ENCODE measurements around the gene ZNF678. TPM values are rescaled to one million over a fixed set of nuclear protein-coding genes. Genes with fewer than 3 reads are reported as not detected.

The ZNF678 gene
- total and polyA plus RNA-seq, 2 of the 8 experiments (the other 6 are each of a cell fraction or from before 2014, with no cell fraction given), result 6.9 to 28.3 TPM

DNA sequence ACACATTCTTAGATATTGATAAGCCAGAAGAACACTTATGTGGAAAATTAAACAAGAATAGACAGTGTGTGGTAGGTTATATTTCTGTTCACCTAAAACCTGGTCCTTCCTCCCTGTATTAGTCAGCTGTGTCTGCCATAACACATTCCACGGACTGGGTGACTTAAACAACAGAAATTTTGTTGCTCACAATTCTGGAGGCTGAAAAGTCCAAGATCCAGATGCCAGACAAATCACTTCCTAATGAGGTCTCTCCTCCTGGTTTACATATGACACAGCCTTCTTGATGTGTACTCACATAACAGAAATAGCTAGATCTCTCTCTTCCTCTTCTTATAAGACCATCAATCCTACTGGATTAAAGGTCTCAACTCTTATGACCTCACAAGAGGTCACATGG is 146.1 kb downstream of the ZNF678 start:
- H3K4me3 ChIP-seq (ENCODE audit: extremely low read depth in 1 of 4, insufficient read depth in 2 of 4, low read depth in 3 of 4, low read length in 4 of 4), result no peak overlapping the region
- no peak overlapping the region for H4K91ac ChIP-seq (replicated peaks; ENCODE audit: insufficient read length, low read length)
- no peaks in the 10 kb centered on the region for H3K23me2 ChIP-seq (ENCODE audit: low read depth, low read length)
- no peak overlapping the region for H3K14ac ChIP-seq (ENCODE audit: insufficient read length)
- H2BK120ac ChIP-seq (replicated peaks; ENCODE audit: low read depth, low read length), result no peak overlapping the region
- H2BK15ac ChIP-seq (ENCODE audit: low read length), result no peak overlapping the region
- H3K36me3 ChIP-seq (ENCODE audit: control insufficient read depth in 2 of 4, insufficient read depth in 4 of 4, low read length in 3 of 4), result no peaks in the 10 kb centered on the region
- 76% methylated on average over 1 of the region's 1 CpG; no CpG with 5 or more reads in 1 of the 2 experiments for WGBS, 2 experiments (ENCODE audit: extremely low coverage in 1 of 2, insufficient coverage in 1 of 2, insufficient read length in 1 of 2, insufficient replicate concordance in 2 of 2, low coverage in 1 of 2, low lambda C conversion rate in 2 of 2, missing lambda C conversion rate in 1 of 2)
- no peaks in the 10 kb centered on the region for H3K27me3 ChIP-seq (replicated peaks in 1 of 4; ENCODE audit: control insufficient read depth in 3 of 4, extremely low read depth in 1 of 4, insufficient read depth in 3 of 4, low read length in 3 of 4)
- no peak overlapping the region for H2BK5ac ChIP-seq (ENCODE audit: low read depth, low read length)
- H3K4me1 ChIP-seq (replicated peaks in 1 of 4; ENCODE audit: control insufficient read depth in 3 of 4, insufficient read depth in 4 of 4, low read length in 3 of 4), result no peaks in the 10 kb centered on the region
- no peak overlapping the region for H3K9ac ChIP-seq (replicated peaks in 1 of 4; ENCODE audit: extremely low read depth in 1 of 4, low read depth in 3 of 4, low read length in 3 of 4)
- H3K18ac ChIP-seq (ENCODE audit: extremely low read depth, low read length), result no peak overlapping the region
- H3K27ac ChIP-seq (ENCODE audit: low read depth, low read length), result no peak overlapping the region
- H2BK12ac ChIP-seq (ENCODE audit: low read depth, low read length), result no peak overlapping the region
- H2AFZ ChIP-seq (ENCODE audit: low read length), result no peak overlapping the region
- H4K5ac ChIP-seq (ENCODE audit: insufficient read length, low read depth, low read length), result no peak overlapping the region
- no peak for FAIRE-seq
- peaks cover 36 to 39% of the 10 kb centered on the region in 2 experiments for H3K9me3 ChIP-seq (ENCODE audit: insufficient read depth in 2 of 2, low read depth in 1 of 2, low read length in 1 of 2)
- no peaks in the 10 kb centered on the region for H3K79me1 ChIP-seq (ENCODE audit: low read depth, low read length)
- H3K23ac ChIP-seq (ENCODE audit: insufficient read length), result no peak overlapping the region
- DNase-seq (ENCODE audit: low read depth in 1 of 2, low spot score in 2 of 2), result no peak
- H3K4ac ChIP-seq (replicated peaks; ENCODE audit: insufficient read length, low read depth, low read length), result no peak overlapping the region
- H3K79me2 ChIP-seq (ENCODE audit: control insufficient read depth in 1 of 2, insufficient read depth in 2 of 2, low read length in 2 of 2), result no peaks in the 10 kb centered on the region
- POLR2A ChIA-PET (ENCODE audit: partially characterized antibody), result no interaction called here
- CTCF ChIA-PET (ENCODE audit: partially characterized antibody), result no interaction called here
- no peaks in the 10 kb centered on the region for H4K20me1 ChIP-seq (replicated peaks in 1 of 2; ENCODE audit: control insufficient read depth in 1 of 2, insufficient read depth in 2 of 2, low read length in 2 of 2)
- H4K8ac ChIP-seq (ENCODE audit: extremely low read depth, insufficient read depth, low read length), result no peak overlapping the region
- H3K4me2 ChIP-seq (ENCODE audit: insufficient read depth in 1 of 2, low read depth in 2 of 2, low read length in 2 of 2), result no peak overlapping the region
- no peak overlapping the region for H2AK5ac ChIP-seq (ENCODE audit: low read depth, low read length)
- no peak overlapping the region for H2BK20ac ChIP-seq (ENCODE audit: low read length)
- no peak for TF ChIP-seq HDAC6 (IDR thresholded peaks at IDR 0.05; ENCODE audit: low read depth, low read length)
- TF ChIP-seq, protein P1, sequence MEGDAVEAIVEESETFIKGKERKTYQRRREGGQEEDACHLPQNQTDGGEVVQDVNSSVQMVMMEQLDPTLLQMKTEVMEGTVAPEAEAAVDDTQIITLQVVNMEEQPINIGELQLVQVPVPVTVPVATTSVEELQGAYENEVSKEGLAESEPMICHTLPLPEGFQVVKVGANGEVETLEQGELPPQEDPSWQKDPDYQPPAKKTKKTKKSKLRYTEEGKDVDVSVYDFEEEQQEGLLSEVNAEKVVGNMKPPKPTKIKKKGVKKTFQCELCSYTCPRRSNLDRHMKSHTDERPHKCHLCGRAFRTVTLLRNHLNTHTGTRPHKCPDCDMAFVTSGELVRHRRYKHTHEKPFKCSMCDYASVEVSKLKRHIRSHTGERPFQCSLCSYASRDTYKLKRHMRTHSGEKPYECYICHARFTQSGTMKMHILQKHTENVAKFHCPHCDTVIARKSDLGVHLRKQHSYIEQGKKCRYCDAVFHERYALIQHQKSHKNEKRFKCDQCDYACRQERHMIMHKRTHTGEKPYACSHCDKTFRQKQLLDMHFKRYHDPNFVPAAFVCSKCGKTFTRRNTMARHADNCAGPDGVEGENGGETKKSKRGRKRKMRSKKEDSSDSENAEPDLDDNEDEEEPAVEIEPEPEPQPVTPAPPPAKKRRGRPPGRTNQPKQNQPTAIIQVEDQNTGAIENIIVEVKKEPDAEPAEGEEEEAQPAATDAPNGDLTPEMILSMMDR (IDR thresholded peaks at IDR 0.05; ENCODE audit: control extremely low read depth in 1 of 3, insufficient read depth in 1 of 3, low read depth in 1 of 3, low read length in 3 of 3), result no peak
- TF ChIP-seq, protein P2, sequence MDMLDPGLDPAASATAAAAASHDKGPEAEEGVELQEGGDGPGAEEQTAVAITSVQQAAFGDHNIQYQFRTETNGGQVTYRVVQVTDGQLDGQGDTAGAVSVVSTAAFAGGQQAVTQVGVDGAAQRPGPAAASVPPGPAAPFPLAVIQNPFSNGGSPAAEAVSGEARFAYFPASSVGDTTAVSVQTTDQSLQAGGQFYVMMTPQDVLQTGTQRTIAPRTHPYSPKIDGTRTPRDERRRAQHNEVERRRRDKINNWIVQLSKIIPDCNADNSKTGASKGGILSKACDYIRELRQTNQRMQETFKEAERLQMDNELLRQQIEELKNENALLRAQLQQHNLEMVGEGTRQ (IDR thresholded peaks at IDR 0.05; ENCODE audit: low read length), result no peak
- H3K56ac ChIP-seq (replicated peaks; ENCODE audit: insufficient read length, low read depth, low read length), result no peak overlapping the region

All from H1 (cell line).